Astrocyte (in vitro differentiated cells and primary cell): Measurements from ENCODE around the gene ACSL1. TPM values are rescaled to one million over a fixed set of nuclear protein-coding genes. Genes with fewer than 3 reads are reported as not detected.
A peak's percentile ranks its signal among the peaks of the same experiment; 100 is the strongest.

Experiments
- DNase-seq: peaks from one replicate; pipeline ENCODE4 v3.0.0-alpha.2; 2010; ENCODE audit warnings: low read depth
- FAIRE-seq: peaks from 2 replicates; lab custom pipeline; 2011; peaks lifted over from hg19 to GRCh38; lab: Jason Lieb, UNC
- H2AFZ ChIP-seq: 2 replicates; pipeline ENCODE4 v1.6.0; 2012; ENCODE audit warnings: low read depth, low read length, inconsistent platforms
- H3K27ac ChIP-seq: 2 replicates; pipeline ENCODE4 v1.5.1; 2011; ENCODE audit warnings: low read depth, low read length, inconsistent platforms
- H3K27me3 ChIP-seq: 2 replicates; pipeline ENCODE4 v1.6.0; 2011; ENCODE audit warnings: low read length, inconsistent platforms; ENCODE audit not compliant: insufficient read depth
- H3K36me3 ChIP-seq: 2 replicates; pipeline ENCODE4 v1.5.1; 2011; ENCODE audit warnings: low read length, inconsistent platforms; ENCODE audit not compliant: insufficient read depth
- H3K4me1 ChIP-seq: 2 replicates; pipeline ENCODE4 v1.5.1; 2011; ENCODE audit warnings: low read length, inconsistent platforms; ENCODE audit not compliant: insufficient read depth
- H3K4me2 ChIP-seq: 2 replicates; pipeline ENCODE4 v1.6.0; 2012; ENCODE audit warnings: low read length, inconsistent platforms
- H3K4me3 ChIP-seq: 2 replicates; pipeline ENCODE4 v1.5.1; 2011; ENCODE audit warnings: low read depth, mild to moderate bottlenecking, low read length, inconsistent platforms; ENCODE audit not compliant: insufficient read depth
- H3K79me2 ChIP-seq: 2 replicates; pipeline ENCODE4 v1.6.0; 2012; ENCODE audit warnings: mild to moderate bottlenecking, low read length, inconsistent platforms; ENCODE audit not compliant: insufficient read depth
- H3K9ac ChIP-seq: 2 replicates; pipeline ENCODE4 v1.6.0; 2012; ENCODE audit warnings: mild to moderate bottlenecking, low read length, inconsistent platforms
- H3K9me3 ChIP-seq: 2 replicates; pipeline ENCODE4 v1.5.1; 2012; ENCODE audit warnings: low read depth, mild to moderate bottlenecking, low read length, inconsistent platforms; ENCODE audit not compliant: insufficient read depth
- H4K20me1 ChIP-seq: 2 replicates; pipeline ENCODE4 v1.6.0; 2012; ENCODE audit warnings: low read length, inconsistent platforms; ENCODE audit not compliant: insufficient read depth
- H3K27ac Mint-ChIP-seq: one replicate; pipeline ENCODE4 v1.8.0; 2021; ENCODE audit warnings: mild to moderate bottlenecking, mixed read lengths; ENCODE audit not compliant: unreplicated experiment
- H3K27me3 Mint-ChIP-seq: one replicate; pipeline ENCODE4 v1.8.0; 2021; ENCODE audit warnings: low read depth, mixed read lengths; ENCODE audit not compliant: unreplicated experiment
- H3K36me3 Mint-ChIP-seq: one replicate; pipeline ENCODE4 v1.8.0; 2021; ENCODE audit warnings: low read depth, mixed read lengths; ENCODE audit not compliant: unreplicated experiment
- H3K4me1 Mint-ChIP-seq: one replicate; pipeline ENCODE4 v1.8.0; 2021; ENCODE audit warnings: low read depth, mixed read lengths; ENCODE audit not compliant: unreplicated experiment
- H3K4me3 Mint-ChIP-seq: one replicate; pipeline ENCODE4 v1.8.0; 2021; ENCODE audit warnings: mild to moderate bottlenecking, moderate library complexity, mixed read lengths; ENCODE audit not compliant: unreplicated experiment
- H3K9me3 Mint-ChIP-seq: one replicate; pipeline ENCODE4 v1.8.0; 2021; ENCODE audit warnings: mild to moderate bottlenecking, mixed read lengths; ENCODE audit not compliant: unreplicated experiment
- EZH2 ChIP-seq: IDR thresholded peaks from 2 replicates; pipeline ENCODE4 v1.6.1; 2012; ENCODE audit warnings: mild to moderate bottlenecking, low read length, inconsistent platforms; ENCODE audit not compliant: insufficient read depth
- total RNA-seq: library from RNA; stranded (reverse); gene quantifications from 2 replicates; pipeline ENCODE4 v1.2.1, GENCODE V29; 2021
- TF ChIP-seq, protein P1 (sequence below): IDR thresholded peaks from 2 replicates; pipeline ENCODE4 v1.5.1; 2011; ENCODE audit warnings: low read depth, mild to moderate bottlenecking, inconsistent platforms, low read length, moderate library complexity; ENCODE audit not compliant: insufficient read depth

The ACSL1 gene
- total RNA-seq, 1 donor from 2014 or later, result 7.0 TPM

DNA sequence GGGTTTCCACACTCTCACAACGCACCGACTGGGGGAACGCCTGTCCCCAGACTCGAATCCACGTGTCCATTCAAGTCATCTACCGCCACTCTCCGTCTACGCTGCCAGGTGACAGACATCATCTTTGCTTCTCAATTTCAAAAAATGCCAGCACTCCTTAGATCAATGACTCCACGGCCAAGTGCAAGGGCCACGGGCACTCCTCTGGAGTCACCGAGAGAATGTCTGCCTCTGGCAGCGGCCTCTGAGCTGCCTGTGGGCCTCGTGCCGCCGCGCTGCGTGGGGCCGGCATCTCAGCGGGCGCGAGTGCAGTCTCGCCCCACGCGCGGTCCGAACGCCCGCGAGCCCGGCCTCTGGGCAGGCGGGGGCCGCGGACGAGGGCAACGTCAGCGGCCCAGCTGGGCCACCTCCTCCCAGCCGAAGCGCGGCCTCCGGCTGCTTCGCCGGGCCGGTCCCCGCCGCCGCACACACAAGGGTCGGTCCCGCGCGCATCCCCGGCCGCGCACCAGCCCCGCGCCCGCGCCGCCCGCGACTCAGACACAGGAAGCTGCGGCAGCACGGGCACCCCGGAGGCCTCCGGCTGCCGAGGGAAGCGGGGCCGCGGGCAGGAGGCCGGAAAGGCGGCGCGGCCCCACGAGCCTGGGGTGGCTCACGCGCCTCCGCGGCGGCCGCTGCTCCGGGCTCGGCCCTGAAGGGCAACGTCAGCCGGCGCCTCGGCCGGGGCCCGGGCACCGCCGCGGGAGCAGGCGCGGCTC lies 450 bp downstream of the ACSL1 start:
- Mint-ChIP-seq H3K36me3 (no peaks in the 10 kb centered on the region), H3K27me3 (peaks cover 79% of the 10 kb centered on the region), H3K4me1 (no peaks in the 10 kb centered on the region), H3K27ac (no peak overlapping the region), H3K9me3 (peaks cover 3% of the 10 kb centered on the region), H3K4me3 (peak overlapping the region; percentile 85)
- DNase-seq, result no peak
- peak overlapping the region; percentile 12 for H3K27ac ChIP-seq
- H3K4me1 ChIP-seq, result peaks cover 12% of the 10 kb centered on the region
- peak overlapping the region; percentile 62 for H2AFZ ChIP-seq
- H3K79me2 ChIP-seq, result peaks cover 9% of the 10 kb centered on the region
- peaks cover 12% of the 10 kb centered on the region for H3K27me3 ChIP-seq
- H4K20me1 ChIP-seq, result peaks cover 42% of the 10 kb centered on the region
- no peaks in the 10 kb centered on the region for H3K36me3 ChIP-seq
- H3K9me3 ChIP-seq, result no peaks in the 10 kb centered on the region
- TF ChIP-seq, protein P1, sequence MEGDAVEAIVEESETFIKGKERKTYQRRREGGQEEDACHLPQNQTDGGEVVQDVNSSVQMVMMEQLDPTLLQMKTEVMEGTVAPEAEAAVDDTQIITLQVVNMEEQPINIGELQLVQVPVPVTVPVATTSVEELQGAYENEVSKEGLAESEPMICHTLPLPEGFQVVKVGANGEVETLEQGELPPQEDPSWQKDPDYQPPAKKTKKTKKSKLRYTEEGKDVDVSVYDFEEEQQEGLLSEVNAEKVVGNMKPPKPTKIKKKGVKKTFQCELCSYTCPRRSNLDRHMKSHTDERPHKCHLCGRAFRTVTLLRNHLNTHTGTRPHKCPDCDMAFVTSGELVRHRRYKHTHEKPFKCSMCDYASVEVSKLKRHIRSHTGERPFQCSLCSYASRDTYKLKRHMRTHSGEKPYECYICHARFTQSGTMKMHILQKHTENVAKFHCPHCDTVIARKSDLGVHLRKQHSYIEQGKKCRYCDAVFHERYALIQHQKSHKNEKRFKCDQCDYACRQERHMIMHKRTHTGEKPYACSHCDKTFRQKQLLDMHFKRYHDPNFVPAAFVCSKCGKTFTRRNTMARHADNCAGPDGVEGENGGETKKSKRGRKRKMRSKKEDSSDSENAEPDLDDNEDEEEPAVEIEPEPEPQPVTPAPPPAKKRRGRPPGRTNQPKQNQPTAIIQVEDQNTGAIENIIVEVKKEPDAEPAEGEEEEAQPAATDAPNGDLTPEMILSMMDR, result no peak
- TF ChIP-seq EZH2, result no peak
- peak overlapping the region; percentile 70 for H3K4me3 ChIP-seq
- H3K4me2 ChIP-seq, result peak overlapping the region; percentile 92
- no peak for FAIRE-seq
- H3K9ac ChIP-seq, result peak overlapping the region; percentile 82

- H2AFZ ChIP-seq, result peak overlapping the region; percentile 62
- H4K20me1 ChIP-seq, result peaks cover 43% of the 10 kb centered on the region
- no peaks in the 10 kb centered on the region for H3K36me3 ChIP-seq
- peak overlapping the region; percentile 92 for H3K4me2 ChIP-seq
- Mint-ChIP-seq H3K27ac (no peak overlapping the region), H3K27me3 (peaks cover 78% of the 10 kb centered on the region), H3K36me3 (no peaks in the 10 kb centered on the region), H3K4me3 (peak overlapping the region; percentile 85), H3K4me1 (no peaks in the 10 kb centered on the region), H3K9me3 (no peaks in the 10 kb centered on the region)
- H3K9ac ChIP-seq, result peak overlapping the region; percentile 82
- DNase-seq (no peak), FAIRE-seq (no peak)
- peaks cover 9% of the 10 kb centered on the region for H3K79me2 ChIP-seq
- no peak overlapping the region for H3K27ac ChIP-seq
- no peaks in the 10 kb centered on the region for H3K9me3 ChIP-seq
- H3K4me1 ChIP-seq, result peaks cover 12% of the 10 kb centered on the region
- TF ChIP-seq EZH2, result no peak
- TF ChIP-seq, protein P1, result no peak
- H3K27me3 ChIP-seq, result peaks cover 12% of the 10 kb centered on the region
- H3K4me3 ChIP-seq, result peak overlapping the region; percentile 70
Measured at GRCh38 chr4:184824776-184825084, 1.0 kb downstream of the ACSL1 start.
